Measurements from ENCODE around the gene NELL2.

DNA sequence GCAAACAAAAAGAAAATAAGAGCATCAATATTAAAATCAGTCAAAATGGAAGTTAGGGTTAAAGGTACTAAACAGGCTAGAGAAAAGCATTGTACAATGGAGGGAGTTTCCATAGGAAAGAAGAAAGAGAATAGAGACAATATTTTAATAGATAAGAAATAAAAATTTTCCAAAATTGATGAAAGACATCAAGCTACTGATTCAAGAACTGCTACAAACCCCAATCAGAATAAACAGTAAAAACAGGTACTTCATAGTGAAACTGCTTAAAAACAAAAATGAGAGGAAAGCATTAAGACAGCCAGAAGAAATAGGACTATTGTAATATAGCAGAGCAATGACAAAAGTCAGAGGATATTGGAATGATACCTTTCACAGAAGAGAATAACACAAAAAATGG lies 413.4 kb downstream of the NELL2 start:
- no peak for TF ChIP-seq POLR2A (IDR thresholded peaks at IDR 0.05)
- TF ChIP-seq, protein P1, sequence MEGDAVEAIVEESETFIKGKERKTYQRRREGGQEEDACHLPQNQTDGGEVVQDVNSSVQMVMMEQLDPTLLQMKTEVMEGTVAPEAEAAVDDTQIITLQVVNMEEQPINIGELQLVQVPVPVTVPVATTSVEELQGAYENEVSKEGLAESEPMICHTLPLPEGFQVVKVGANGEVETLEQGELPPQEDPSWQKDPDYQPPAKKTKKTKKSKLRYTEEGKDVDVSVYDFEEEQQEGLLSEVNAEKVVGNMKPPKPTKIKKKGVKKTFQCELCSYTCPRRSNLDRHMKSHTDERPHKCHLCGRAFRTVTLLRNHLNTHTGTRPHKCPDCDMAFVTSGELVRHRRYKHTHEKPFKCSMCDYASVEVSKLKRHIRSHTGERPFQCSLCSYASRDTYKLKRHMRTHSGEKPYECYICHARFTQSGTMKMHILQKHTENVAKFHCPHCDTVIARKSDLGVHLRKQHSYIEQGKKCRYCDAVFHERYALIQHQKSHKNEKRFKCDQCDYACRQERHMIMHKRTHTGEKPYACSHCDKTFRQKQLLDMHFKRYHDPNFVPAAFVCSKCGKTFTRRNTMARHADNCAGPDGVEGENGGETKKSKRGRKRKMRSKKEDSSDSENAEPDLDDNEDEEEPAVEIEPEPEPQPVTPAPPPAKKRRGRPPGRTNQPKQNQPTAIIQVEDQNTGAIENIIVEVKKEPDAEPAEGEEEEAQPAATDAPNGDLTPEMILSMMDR (IDR thresholded peaks at IDR 0.05) = no peak

All from gastroesophageal sphincter (tissue), 3 donors.